IMR-90 (cell line): ENCODE data around the gene NOM1. TPM values are rescaled to one million over a fixed set of nuclear protein-coding genes. Genes with fewer than 3 reads are reported as not detected.

ENCODE experiments used
- ATAC-seq: fragments of 200-7000 bp; cut with Tn5 transposase; 2 replicates; pipeline ENCODE4 v1.9.1; 2020; ENCODE audit warnings: low read depth, mild to moderate bottlenecking, moderate library complexity
- BruUV-seq: library from RNA; stranded (reverse); fragments of 400-500 nt; replicated peaks from 2 replicates; lab custom pipeline; 2021; lab: Mats Ljungman, UMichigan
- CTCF ChIA-PET: fragments of 300-600 bp; formaldehyde crosslinking; extraction: SDS; loops from one replicate; lab custom pipeline; 2021; ENCODE audit warnings: antibody characterized with exemption; lab: Yijun Ruan, JAX
- POLR2A ChIA-PET: fragments of 300-600 bp; sonication (Branson Sonifier 250); formaldehyde crosslinking; loops from one replicate; lab custom pipeline; 2022; ENCODE audit warnings: antibody characterized with exemption; ENCODE audit not compliant: unreplicated experiment; lab: Charles Lee
- DNase-seq: peaks from one replicate; pipeline ENCODE4 v3.0.0; 2013
- H2AFZ ChIP-seq: replicated peaks from 2 replicates; pipeline ENCODE3; 2013; ENCODE audit warnings: low read length, mild to moderate bottlenecking; ENCODE audit not compliant: poor library complexity
- H2AK5ac ChIP-seq: 2 replicates; pipeline ENCODE4 v1.6.1; 2013; ENCODE audit warnings: low read depth, low read length, inconsistent platforms
- H2AK9ac ChIP-seq: replicated peaks from 2 replicates; pipeline ENCODE3; 2013; ENCODE audit warnings: mild to moderate bottlenecking, low read depth, low read length, moderate library complexity; ENCODE audit not compliant: poor library complexity
- H2BK120ac ChIP-seq: 2 replicates; pipeline ENCODE4 v1.6.1; 2013; ENCODE audit warnings: low read depth, low read length, inconsistent platforms
- H2BK15ac ChIP-seq: 3 replicates; pipeline ENCODE4 v1.6.1; 2013; ENCODE audit warnings: low read depth, low read length, inconsistent platforms
- H2BK20ac ChIP-seq: 2 replicates; pipeline ENCODE4 v1.6.1; 2013; ENCODE audit warnings: low read depth, mild to moderate bottlenecking, inconsistent platforms, low read length, moderate library complexity
- H2BK5ac ChIP-seq: 2 replicates; pipeline ENCODE4 v1.6.1; 2013; ENCODE audit warnings: mild to moderate bottlenecking, low read depth, low read length, inconsistent platforms; ENCODE audit not compliant: poor library complexity, severe bottlenecking
- H3K14ac ChIP-seq: replicated peaks from 2 replicates; pipeline ENCODE4 v1.6.1; 2013; ENCODE audit warnings: low read depth, low read length, inconsistent platforms
- H3K18ac ChIP-seq: 2 replicates; pipeline ENCODE4 v1.6.1; 2013; ENCODE audit warnings: low read depth, low read length, control low read depth
- H3K23ac ChIP-seq: 2 replicates; pipeline ENCODE4 v1.6.1; 2013; ENCODE audit warnings: low read depth, low read length, inconsistent platforms
- H3K27ac ChIP-seq: 2 replicates; pipeline ENCODE4 v1.5.1; 2013; ENCODE audit warnings: mild to moderate bottlenecking, control low read depth, low read length; ENCODE audit not compliant: insufficient read depth
- H3K27me3 ChIP-seq: 2 replicates; pipeline ENCODE4 v1.6.1; 2013; ENCODE audit warnings: low read length; ENCODE audit not compliant: control insufficient read depth, insufficient read depth
- H3K36me3 ChIP-seq: 2 replicates; pipeline ENCODE4 v1.6.1; 2013; ENCODE audit warnings: low read length, mixed read lengths; ENCODE audit not compliant: control insufficient read depth, insufficient read depth
- H3K4ac ChIP-seq: 2 replicates; pipeline ENCODE4 v1.6.1; 2013; ENCODE audit warnings: low read depth, low read length, inconsistent platforms
- H3K4me1 ChIP-seq: 2 replicates; pipeline ENCODE4 v1.6.1; 2013; ENCODE audit warnings: low read length, mixed read lengths; ENCODE audit not compliant: control insufficient read depth, insufficient read depth
- H3K4me2 ChIP-seq: 2 replicates; pipeline ENCODE4 v1.6.1; 2013; ENCODE audit warnings: low read depth, mild to moderate bottlenecking, control low read depth, low read length, moderate library complexity
- H3K4me3 ChIP-seq: 2 replicates; pipeline ENCODE4 v1.5.1; 2013; ENCODE audit warnings: low read depth, mild to moderate bottlenecking, control low read depth, low read length, moderate library complexity; ENCODE audit not compliant: insufficient read depth
- H3K56ac ChIP-seq: 2 replicates; pipeline ENCODE4 v1.6.1; 2013; ENCODE audit warnings: low read length, inconsistent platforms; ENCODE audit not compliant: insufficient read depth; ENCODE audit errors: extremely low read depth
- H3K79me1 ChIP-seq, 2 experiments: 2 replicates each; pipeline ENCODE4 v1.6.1; 2013; ENCODE audit warnings: low read length in 2 of 2, inconsistent platforms in 1 of 2, low read depth in 1 of 2
- H3K9ac ChIP-seq: 2 replicates; pipeline ENCODE4 v1.6.1; 2013; ENCODE audit warnings: low read depth, low read length, control low read depth
- H3K9me1 ChIP-seq: 2 replicates; pipeline ENCODE4 v1.6.1; 2013; ENCODE audit warnings: low read length, inconsistent platforms; ENCODE audit not compliant: insufficient read depth
- H3K9me3 ChIP-seq: 2 replicates; pipeline ENCODE4 v1.6.1; 2013; ENCODE audit warnings: low read length; ENCODE audit not compliant: control insufficient read depth, insufficient read depth
- H4K20me1 ChIP-seq: 2 replicates; pipeline ENCODE4 v1.6.1; 2013; ENCODE audit warnings: low read length, inconsistent platforms; ENCODE audit not compliant: insufficient read depth
- H4K5ac ChIP-seq: 2 replicates; pipeline ENCODE4 v1.6.1; 2013; ENCODE audit warnings: mild to moderate bottlenecking, low read depth, low read length, control low read depth
- H4K8ac ChIP-seq, 2 experiments: 2 replicates each; pipeline ENCODE4 v1.6.1; 2013; ENCODE audit warnings: low read depth in 2 of 2, low read length in 2 of 2, control low read depth in 1 of 2, inconsistent platforms in 1 of 2
- H4K91ac ChIP-seq: 2 replicates; pipeline ENCODE4 v1.6.1; 2013; ENCODE audit warnings: low read depth, low read length, inconsistent platforms; ENCODE audit not compliant: insufficient read depth
- MAZ ChIP-seq: IDR thresholded peaks from 2 replicates; pipeline ENCODE4 v1.6.1; 2012; ENCODE audit warnings: low read depth, mild to moderate bottlenecking, low read length, improper control_type of control experiment, moderate library complexity, borderline replicate concordance
- POLR2A ChIP-seq: IDR thresholded peaks from 2 replicates; pipeline ENCODE4 v1.6.1; 2012; ENCODE audit warnings: mild to moderate bottlenecking, low read depth, low read length
- RFX5 ChIP-seq: IDR thresholded peaks from 2 replicates; pipeline ENCODE4 v1.8.0; 2012; ENCODE audit warnings: low read depth, mild to moderate bottlenecking, low read length, moderate library complexity
- SMC3 ChIP-seq: fragments of 150-350 bp; IDR thresholded peaks from 2 replicates; pipeline ENCODE4 v1.6.1; 2016; ENCODE audit warnings: low read depth, mild to moderate bottlenecking, antibody characterized with exemption, low read length, moderate library complexity
- WGBS, 2 experiments: methylation state at CpG; one replicate each; pipeline versions ENCODE4 v1.1.5 to v1.1.7; 2013; ENCODE audit warnings: missing lambda C conversion rate in 2 of 2; ENCODE audit not compliant: insufficient read length in 1 of 2; ENCODE audit errors: extremely low coverage in 2 of 2; 5-methylcytosine and 5-hydroxymethylcytosine counted together
- dilution Hi-C: fragments of 300-500 bp; cut with HindIII; formaldehyde crosslinking; loops from one replicate; pipeline ENCODE4 v1.14.3; 2018; ENCODE audit warnings: low sequenced_read_pairs; ENCODE audit not compliant: unreplicated experiment
- in situ Hi-C: fragments of 300-500 bp; cut with MboI; formaldehyde crosslinking; loops from 3 replicates; pipeline ENCODE4 v1.14.3; 2019; ENCODE audit warnings: low sequenced_read_pairs, inconsistent platforms, mixed read lengths
- intact Hi-C: fragments of 100-400 bp; cut with micrococcal nuclease; formaldehyde crosslinking; loops from 2 replicates; pipeline ENCODE4 v1.10.0; 2022
- polyA plus RNA-seq, 3 experiments: library from polyadenylated mRNA; depleted of rRNA; stranded (reverse); fragments of >200 nt; gene quantifications; 2 replicates each; pipeline ENCODE4 v1.2.3, GENCODE V29; 2012; ENCODE audit warnings: low replicate concordance in 1 of 3
- total RNA-seq: library from RNA; depleted of rRNA; stranded (reverse); fragments of >200 nt; gene quantifications from 2 replicates; pipeline ENCODE4 v1.2.3, GENCODE V29; 2012

The NOM1 gene
- total and polyA plus RNA-seq, 2 of the 4 experiments (the other 2 are of a cell fraction) = 15.3 to 15.4 TPM

DNA sequence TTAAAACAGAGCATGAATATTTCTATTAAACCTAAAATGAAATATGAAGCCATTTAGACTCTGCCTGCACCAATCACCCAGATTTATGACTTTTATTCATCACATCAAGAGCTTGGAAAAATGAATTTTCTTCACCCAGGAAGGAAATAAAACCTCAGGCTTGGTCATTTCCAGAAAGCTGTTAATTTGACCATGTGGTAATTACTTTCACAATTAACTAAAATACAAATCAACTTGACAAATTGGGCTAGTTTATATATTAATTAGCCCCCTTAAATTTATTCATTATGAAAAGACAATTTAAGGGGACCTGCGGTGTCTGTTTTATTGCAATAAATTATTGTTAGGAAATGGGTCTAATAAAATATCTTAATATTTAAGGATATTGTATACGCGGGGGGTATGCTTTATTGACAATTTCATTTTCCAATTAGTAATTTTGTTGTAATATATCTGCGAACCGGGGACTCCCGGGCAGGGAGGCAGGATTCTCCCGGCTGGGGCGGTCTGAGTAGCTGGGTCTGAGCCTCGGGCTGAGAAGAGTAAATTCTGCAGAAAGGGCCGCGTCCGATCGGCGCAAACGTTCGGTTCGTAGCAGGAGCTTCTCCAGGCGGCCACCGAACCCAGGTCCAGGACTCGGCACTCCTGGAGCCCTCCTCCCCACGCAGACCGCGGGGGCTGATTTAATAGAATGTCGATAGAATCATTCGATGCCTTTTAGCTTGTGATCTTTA lies 70.4 kb downstream of the NOM1 start:
- no peak overlapping the region for H2BK5ac ChIP-seq
- no peak overlapping the region for H2BK20ac ChIP-seq
- no peak overlapping the region for H3K27ac ChIP-seq
- H3K56ac ChIP-seq = no peak overlapping the region
- no peak overlapping the region for H3K4me2 ChIP-seq
- TF ChIP-seq RFX5 (no peak), MAZ (no peak), POLR2A (no peak), SMC3 (no peak)
- no peaks in the 10 kb centered on the region for H3K9me1 ChIP-seq
- H3K79me1 ChIP-seq = no peaks in the 10 kb centered on the region
- H2AK9ac ChIP-seq = no peak overlapping the region
- no peak overlapping the region for H3K9ac ChIP-seq
- no peak overlapping the region for H2BK15ac ChIP-seq
- H3K4me3 ChIP-seq = no peak overlapping the region
- DNase-seq (no peak), ATAC-seq (no peak)
- H3K27me3 ChIP-seq = peaks cover 89% of the 10 kb centered on the region
- no peaks in the 10 kb centered on the region for H3K36me3 ChIP-seq
- no peak overlapping the region for H4K91ac ChIP-seq
- H3K4me1 ChIP-seq = no peaks in the 10 kb centered on the region
- H4K20me1 ChIP-seq = no peaks in the 10 kb centered on the region
- no peak overlapping the region for H3K4ac ChIP-seq
- ChIA-PET POLR2A (no interaction called here), CTCF (no interaction called here)
- H3K9me3 ChIP-seq = peaks cover 7% of the 10 kb centered on the region; the same call in 1 of the 2 replicates
- no peak overlapping the region for H4K8ac ChIP-seq
- no peak overlapping the region for H3K14ac ChIP-seq
- BruUV-seq = no TSS peak
- intact Hi-C loops = no loop called here
- no peak overlapping the region for H4K5ac ChIP-seq
- no peak overlapping the region for H3K23ac ChIP-seq
- dilution Hi-C loops = no loop called here
- in situ Hi-C loops = no loop called here
- H2AFZ ChIP-seq = peak overlapping the region; percentile 47
- no CpG with 5 or more reads among the region's 25 CpGs for WGBS, 2 experiments
- H2BK120ac ChIP-seq = no peak overlapping the region
- H3K18ac ChIP-seq = no peak overlapping the region
- H2AK5ac ChIP-seq = no peak overlapping the region
